22Rv1 (cell line): Measurements from ENCODE around the gene MNAT1.
"Not testable (repeated sequence)": the region's sequence is repeated elsewhere in the genome, so short reads cannot be mapped to it uniquely, and the experiment has no call there.

ENCODE experiments used
- CTCF ChIP-seq: fragments of 450-650 bp; IDR thresholded peaks from 2 replicates; pipeline ENCODE4 v1.5.1; 2017; ENCODE audit warnings: mild to moderate bottlenecking
- ZFX ChIP-seq: fragments of 450-650 bp; IDR thresholded peaks from 2 replicates; pipeline ENCODE4 v1.6.1; 2017; ENCODE audit warnings: antibody characterized with exemption, borderline replicate concordance

- TF ChIP-seq CTCF, ZFX: not testable (repeated sequence)
These were observed 3.3 kb upstream of the MNAT1 start for GRCh38 chr14:60731291-60731690.
